Stimulated activated CD4-positive, alpha-beta T cell treated with anti-CD3 and anti-CD28 coated beads, Interleukin-15, amount 100 ng/mL, for 24 hours (primary cell): ENCODE results near the gene APRT.
"Not testable (repeated sequence)": the region's sequence is repeated elsewhere in the genome, so short reads cannot be mapped to it uniquely, and the experiment has no call there.

Experiments used
- DNase-seq: peaks from one replicate; pipeline ENCODE4 v3.0.0-alpha.2; 2020

The APRT gene

DNA sequence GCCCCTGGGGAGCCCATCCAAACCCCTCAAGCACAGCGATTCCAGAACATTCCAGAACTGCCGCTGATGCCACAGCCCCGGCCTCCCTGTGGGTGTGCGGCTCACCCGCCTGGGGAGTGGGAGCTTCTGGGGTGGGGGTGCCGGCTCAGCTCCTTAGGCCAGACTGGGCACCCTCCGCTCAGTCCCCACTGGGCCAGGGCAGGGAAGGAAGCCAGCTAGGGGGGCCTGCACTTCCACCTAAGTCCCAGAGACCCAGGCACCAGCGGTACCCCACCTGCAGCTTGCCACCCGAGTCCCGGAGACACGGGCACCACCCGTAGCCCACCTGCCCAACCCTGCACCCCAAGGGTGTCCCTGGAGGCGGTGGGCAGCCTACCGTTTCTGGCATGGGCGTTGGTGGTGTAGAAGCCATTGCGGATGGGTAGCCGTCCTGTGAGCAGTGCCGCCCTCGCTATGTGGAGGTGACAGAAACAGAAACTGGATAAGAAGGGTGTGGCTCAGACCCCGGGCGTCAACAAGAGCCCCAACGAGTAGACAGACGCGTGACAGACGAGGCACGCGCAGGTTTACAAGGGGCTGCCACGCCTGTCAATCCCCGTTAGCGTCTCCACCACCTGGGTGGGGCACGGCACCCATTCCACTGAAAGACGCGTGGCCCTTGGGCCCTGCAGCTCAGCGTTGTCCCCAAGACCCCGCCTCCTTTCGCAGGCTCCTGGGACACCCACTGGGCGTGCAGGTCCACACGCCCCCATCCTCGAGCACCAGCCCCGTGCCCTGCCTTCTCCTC, 30.0 kb upstream of the APRT start:
- DNase-seq: no peak

DNA sequence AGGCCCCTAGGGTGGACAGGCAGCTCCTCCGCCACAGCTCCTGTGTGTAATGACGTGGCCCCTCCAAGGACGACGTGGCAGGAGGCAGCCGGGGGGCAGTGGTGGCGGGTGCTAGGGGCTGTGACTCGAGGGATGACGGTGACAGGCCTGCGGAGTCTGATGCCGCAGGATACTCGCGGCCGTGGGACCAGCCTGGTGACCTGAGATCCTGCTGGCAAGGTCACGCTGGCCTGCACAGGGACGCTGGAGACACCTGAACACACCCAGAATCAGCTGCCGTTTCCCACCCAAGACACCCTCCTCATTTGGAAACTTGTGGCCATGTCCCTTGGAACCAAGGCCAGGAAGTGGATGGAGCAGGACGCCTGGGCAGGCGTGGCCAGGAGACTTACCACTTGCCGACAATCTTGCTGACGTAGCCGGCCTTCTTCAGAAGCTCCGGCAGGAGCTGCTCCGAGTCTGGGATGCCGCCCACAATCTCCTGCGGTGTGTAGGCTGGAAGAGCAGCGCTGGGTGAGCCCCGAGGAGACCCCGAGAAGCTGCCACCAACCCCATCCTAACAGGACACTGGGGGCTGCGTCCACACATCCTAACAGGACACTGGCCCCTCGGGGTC, 29.0 kb upstream of the APRT start:
- DNase-seq: no peak

DNA sequence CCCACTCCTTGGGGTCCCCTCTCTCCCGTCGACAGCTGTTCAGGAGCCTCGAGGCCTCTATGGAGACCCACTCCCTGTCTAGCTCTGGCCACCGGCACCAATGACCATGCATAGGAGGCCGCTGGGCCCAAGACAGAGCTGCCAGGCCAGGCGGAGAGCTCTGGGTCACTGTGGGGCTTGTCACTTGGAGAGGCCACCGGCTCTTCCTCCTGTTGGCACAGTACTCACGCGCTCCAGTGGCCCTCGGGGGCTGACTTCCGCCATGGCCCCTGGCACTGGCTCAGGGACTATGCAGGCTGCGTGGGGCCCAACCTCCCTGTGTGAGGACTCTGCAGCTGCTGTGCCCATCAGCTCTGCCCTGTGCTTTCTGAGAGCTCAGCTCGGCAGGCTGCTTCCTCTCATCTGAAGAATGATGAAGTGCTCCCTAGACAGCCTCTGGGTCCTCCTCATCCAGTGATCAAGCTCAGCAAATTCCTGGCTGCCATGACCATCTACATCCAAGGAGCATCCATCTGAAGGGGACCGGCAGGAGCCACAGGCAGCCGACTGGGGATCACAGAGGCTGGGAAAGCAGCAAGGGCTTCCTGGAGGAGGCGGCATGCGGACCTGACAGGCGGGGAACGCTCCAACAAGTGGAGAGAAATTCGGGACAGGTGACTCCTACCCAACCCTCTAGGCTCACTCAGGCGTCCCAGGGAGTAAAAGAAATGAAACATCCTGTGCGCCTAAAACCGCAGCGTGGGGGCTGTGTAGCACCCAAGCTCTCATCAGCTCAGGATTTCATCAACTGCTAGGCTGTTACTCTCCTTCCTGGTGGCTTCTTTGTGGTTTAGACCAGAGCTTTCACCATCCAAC, 28.2 kb upstream of the APRT start:
- DNase-seq: no peak

DNA sequence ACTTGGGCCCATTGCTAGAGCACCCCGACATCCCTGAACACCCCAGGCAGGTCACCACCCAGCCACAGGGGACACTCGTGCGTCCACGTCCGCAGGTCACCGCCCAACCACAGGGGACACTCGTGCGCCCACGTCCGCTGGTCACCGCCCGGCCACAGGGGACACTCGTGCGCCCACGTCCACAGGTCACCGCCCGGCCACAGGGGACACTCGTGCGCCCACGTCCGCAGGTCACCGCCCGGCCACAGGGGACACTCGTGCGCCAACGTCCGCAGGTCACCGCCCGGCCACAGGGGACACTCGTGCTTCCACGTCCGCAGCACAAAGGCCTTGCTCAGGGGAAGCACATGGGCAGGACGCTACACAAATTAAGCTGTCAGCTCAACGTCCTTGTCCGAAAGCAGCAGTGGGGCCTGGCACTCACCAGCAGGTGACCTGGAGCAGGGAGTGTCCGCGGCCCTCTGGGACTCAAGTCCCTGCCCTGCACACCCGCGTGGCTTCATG, 27.4 kb upstream of the APRT start:
- no peak for DNase-seq

DNA sequence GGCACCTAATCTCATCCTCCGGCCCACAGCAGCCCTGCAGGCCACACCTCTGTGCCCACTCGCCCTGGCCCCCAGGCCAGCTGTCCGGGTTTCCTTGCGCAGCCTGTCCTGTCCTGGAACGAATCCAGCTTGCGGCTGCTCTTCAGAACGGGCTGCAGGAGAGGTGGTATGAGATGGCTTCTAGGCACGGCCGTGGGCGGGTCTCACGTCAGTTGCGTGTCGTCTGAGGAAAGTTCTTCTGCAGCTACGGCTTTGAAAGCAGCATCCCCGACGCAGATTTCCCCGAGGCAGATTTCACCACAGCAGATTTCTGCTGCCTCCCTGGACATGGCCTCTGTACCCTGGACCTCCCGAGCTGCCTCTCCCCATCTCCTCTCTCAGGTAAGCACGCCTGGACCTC, 26.8 kb upstream of the APRT start:
- no peak for DNase-seq

DNA sequence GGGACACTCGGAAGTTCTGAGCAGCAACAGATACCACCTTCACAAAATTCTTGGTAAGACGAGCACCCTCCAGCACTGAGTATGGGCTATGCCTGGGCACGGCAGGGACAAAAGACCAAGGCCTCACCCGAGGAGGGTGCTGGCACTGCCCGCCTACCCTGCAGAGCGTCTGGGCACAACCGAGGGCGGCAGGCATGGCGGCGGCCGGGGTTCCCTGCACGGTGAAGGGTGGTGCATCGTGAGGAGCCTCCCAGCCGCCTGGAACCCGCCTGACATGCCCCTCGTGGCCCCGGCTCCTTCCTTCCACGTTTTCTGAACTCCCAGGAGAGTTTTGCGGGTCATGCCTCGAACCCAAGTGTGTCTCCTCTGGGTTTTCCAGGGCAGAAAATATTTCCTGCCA, 26.1 kb upstream of the APRT start:
- no peak for DNase-seq

DNA sequence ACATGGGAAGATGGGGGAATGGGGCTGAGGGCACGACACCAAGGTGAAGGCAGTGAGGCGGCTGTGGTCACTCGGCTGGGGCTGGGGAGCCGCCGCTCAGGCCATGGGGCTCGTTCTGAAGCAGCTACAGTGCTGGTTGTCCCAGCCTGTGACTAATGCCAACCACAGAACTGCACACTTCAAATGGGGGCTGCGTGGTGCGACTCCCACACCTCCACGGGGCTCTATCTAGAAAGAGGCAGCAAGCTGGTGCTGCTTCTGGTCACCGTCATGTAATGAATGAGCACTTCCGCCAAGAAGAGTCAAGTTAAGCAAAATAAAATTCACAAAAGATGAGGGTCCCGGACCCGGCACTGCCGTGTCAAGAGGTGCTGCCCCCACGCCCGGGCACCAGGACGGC, 25.1 kb upstream of the APRT start:
- DNase-seq: no peak

DNA sequence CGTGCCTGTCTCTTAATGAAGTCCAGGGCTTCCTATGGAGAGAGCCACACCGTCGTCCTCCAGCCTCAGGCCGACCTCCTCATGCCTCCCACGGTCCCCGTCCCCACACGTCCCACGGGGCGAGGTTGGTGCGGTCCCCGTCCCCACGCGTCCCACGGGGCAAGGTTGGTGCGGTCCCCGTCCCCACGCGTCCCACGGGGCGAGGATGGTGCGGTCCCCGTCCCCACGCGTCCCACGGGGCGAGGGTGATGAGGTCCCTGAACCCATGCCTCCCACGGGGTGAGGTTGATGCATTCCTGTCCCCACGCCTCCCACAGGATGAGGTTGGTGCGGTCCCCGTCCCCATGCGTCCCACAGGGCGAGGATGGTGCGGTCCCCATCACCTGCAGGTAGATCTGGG, 24.1 kb upstream of the APRT start:
- no peak for DNase-seq

DNA sequence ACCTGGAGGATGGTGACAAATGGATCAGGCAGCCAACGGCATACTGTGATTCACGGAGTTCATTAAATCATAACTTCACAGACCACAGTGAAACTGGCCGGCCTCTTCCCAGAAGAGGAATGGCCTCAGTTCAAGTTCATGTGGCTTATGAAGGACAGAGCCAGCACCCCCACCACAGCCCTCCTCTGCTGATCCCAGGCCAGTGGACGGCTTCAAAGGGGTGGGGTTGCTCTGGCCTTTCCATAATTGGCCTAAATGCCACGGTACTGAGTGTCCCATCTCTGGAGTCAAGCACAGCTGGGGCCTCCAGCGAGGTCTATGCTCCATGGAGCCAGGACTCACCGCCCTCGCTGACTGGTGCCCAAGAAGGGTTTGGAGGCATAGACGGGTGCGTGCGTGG, 23.7 kb upstream of the APRT start:
- DNase-seq: no peak

DNA sequence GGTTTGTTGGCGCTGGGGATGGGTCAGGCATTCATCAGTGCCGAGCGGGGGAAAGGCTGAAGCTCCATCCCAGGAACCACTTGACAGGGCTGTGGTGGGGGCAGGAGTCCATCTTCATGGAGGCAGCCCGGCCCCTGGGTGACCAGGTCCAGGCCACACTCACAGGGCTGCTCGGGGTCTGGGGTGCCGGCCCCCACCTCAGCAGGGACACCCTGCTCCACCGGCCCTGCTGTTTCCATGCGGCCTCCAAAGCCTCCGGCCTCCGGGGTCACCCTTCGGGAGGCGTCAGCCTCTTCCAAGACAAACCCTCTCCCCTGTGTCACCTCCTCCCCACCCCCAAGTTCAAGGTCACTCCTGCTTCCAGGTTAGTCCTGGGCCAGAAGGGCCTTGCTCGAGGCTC, 22.9 kb upstream of the APRT start:
- no peak for DNase-seq

DNA sequence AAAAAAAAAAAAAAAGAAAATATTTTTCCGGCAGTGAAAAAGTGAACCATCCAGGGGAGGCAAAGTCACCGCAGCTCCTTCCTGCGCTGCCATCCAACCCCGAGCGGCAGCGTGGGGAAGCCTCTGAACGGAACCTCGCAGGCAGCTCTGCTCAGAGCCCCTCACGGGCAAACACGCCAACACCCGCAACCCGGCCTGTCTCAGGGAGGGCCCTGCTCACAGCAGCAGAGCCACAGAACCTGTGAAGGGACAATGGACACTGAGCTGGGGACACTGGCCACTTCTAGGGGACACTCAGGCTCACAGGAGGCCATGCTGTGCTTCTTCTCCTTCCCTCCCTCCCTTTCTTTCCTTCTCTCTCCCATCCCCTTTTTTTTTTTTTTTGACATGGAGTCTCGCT, 21.4 kb upstream of the APRT start:
- DNase-seq: no peak

DNA sequence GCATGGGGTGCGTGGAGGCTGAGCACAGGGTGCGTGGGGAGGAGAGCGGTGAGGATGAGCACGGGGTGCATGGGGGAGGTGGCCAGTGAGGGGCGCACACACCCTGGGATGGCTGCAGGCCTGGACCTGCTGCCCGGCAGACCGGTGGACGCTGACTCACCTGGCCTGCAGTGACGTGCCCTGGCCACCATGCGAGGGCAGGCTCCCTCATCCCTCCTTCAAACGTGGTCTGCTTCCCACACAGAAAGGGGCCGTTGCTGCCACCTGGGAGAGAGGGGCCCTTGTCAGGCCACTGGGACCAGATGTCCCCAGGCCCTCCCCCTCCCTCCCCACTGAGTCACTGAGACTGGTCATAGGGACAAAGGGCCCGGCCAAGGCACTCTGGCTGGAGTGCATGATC, 20.1 kb upstream of the APRT start:
- no peak for DNase-seq

DNA sequence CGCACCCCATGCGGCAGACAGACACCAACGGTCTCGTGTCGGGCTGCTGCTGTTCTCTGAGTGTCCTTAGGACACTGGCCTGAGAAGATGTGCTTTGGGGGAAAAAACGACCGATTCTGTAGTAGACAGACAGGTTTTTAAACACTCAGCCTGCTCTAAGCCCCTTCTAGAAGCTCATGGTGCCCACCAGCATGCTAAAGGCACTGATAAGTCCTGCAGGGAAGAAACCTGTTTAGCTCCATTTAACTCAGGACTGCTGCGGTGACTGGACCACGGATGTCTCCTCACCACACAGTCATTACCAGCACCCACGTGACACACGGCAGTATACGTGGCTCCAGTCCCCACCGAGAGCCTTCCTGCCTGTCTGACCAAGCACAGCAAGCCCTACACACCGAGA, 19.1 kb upstream of the APRT start:
- no peak for DNase-seq

DNA sequence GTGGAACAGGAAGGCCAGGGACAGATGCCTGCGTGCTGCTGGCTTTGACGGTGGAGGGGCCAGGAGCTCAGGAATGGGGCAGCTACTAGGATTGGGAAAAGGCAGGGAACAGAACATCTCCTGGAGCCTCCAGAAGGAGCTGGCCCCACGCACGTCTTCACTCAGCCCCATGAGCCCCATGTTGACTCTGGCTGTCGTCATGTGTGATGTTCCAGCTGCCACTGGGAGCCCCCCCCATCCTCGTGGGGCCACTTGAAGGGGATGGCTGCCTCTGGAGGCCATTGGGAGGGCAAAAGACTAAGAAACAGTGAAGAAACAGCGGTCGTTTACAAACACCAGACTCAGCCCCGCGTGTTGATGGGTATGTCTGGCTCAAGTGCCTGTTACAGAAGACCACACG, 18.5 kb upstream of the APRT start:
- no peak for DNase-seq

DNA sequence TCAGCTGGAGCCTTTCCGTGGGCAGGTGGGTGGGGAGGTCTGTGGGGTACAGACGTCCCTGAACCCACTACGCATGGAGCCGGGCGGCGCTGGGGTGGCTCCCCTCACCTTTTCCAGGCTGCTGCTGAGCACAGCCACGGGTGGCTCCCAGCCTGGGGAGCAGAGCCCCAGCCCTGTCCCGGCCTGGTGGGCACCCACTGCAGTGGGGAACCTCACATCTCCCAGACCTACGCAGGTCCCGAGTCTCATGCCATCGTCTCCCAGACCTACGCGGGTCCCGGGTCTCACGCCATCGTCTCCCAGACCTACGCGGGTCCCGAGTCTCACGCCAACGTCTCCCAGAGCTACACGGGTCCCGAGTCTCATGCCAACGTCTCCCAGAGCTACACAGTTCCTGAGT, 17.0 kb upstream of the APRT start:
- DNase-seq: no peak

DNA sequence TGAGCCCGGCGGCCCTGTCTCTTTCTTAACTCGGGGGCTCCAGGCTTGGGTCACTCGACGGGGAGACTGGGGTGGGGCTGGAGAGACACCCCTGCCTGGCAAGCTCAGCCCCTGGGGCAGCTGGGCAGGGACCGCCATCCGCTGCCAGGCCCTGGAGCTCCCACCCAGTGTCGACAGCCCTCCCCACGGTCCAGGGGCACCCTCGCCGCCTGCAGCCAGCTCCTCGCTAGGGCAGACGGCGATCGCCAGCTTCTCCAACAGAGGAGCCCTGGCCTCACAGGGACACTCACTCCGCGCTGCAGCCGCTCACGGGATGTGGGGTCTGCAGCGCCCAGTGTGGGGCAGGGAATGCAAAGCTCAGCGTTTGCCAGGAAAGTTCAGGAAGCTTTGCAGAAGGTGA, 16.0 kb upstream of the APRT start:
- DNase-seq: no peak

DNA sequence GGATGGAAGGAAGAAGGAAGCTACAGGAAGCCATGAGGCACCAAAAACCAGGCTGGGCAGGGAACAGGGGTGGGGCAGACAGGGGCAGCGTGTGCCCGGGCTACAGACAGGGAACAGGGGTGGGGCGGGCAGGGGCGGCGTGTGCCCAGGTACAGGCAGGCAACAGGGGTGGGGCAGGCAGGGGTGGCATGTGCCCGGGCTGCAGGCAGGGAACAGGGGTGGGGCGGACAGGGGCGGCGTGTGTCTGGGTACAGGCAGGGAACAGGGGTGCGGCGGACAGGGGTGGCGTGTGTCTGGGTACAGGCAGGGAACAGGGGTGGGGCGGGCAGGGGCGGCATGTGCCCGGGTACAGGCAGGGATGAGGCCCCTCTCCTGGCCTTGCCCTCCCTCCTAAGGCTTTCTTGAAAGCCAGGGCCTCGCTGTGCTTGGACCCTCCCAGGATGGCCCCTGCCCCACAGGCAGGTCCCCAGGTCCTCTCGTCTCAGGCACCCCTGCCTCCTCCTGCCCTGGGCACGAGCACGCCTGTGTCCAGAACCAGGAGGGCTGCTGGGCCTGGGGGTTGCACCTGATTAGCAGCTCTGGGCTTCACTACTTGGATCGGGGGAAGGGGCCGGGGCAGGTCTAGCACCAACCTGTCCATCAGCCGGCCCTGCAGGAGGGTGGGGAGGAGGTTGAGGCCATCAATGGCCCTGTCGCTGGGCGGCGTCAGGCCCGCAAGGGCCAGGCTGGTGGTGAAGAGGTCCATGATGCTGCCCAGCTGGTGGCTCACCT, 14.5 kb upstream of the APRT start:
- DNase-seq: no peak

DNA sequence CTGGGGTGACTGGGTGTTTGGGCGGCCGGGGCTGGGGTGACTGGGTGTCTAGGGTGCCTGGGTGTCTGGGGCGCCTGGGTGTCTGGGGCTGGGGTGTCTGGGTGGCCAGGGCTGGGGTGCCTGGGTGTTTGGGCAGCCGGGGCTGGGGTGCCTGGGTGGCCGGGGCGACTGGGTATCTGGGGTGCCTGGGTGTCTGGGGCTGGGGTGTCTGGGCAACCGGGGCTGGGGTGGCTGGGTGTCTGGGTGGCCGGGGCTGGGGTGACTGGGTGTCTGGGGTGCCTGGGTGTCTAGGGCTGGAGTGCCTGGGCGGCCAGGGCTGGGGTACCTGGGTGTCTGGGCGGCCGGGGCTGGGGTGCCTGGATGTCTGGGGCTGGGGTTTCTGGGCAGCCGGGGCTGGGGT, 13.4 kb upstream of the APRT start:
- DNase-seq: no peak

DNA sequence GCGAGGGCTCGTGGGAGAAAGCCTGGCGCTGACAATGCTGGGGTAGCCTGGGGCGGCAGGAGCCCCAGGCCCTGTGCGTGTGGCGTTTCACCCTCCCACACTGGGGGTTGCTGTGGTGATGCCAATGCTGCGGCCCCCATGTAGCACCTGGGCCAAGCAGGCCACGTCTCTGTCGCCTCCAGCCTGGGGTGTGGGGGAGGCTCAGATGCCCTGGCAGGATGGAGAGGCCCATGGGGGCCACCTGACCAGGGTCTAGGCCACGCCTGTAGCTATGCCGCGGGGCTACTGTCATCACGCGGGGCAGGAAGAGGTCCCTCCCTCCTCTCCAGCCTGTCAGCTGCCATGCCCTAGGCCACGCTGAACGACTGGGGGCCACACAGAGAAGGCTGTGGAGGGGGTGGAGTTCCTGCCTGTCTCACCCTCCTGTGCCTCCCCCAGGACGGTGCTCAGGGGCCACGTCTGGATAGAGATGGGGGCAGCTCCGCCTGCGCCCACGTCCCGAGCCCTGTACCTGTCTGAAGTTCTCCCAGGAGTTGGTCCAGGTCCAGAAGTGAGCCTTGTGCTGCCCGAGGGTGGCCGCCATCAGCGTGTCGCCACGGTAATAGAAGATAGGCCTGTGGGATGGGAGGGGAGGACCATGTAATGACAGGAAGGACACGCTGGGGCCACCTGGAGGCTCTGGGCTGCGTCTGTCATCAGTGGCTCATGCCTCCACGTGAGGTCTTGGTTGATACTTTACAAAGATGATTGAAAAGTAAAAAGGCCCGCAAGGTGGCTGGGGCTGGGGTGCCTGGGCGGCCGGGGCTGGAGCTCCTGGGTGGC, 12.7 kb upstream of the APRT start:
- DNase-seq: no peak

DNA sequence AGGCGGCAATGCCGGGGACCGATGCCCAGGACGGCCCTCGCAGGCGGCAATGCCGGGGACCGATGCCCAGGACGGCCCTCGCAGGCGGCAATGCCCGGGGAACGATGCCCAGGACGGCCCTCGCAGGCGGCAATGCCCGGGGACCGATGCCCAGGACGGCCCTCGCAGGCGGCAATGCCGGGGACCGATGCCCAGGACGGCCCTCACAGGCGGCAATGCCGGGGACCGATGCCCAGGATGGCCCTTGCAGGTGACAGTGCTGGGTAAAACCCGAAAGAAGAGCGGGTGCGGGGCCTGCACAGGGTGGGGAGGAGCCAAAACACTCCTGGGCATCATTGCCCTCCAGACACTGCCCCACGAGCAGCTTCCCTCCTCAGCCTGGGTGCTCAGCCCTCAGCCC, 11.9 kb upstream of the APRT start:
- not testable (repeated sequence) for DNase-seq

DNA sequence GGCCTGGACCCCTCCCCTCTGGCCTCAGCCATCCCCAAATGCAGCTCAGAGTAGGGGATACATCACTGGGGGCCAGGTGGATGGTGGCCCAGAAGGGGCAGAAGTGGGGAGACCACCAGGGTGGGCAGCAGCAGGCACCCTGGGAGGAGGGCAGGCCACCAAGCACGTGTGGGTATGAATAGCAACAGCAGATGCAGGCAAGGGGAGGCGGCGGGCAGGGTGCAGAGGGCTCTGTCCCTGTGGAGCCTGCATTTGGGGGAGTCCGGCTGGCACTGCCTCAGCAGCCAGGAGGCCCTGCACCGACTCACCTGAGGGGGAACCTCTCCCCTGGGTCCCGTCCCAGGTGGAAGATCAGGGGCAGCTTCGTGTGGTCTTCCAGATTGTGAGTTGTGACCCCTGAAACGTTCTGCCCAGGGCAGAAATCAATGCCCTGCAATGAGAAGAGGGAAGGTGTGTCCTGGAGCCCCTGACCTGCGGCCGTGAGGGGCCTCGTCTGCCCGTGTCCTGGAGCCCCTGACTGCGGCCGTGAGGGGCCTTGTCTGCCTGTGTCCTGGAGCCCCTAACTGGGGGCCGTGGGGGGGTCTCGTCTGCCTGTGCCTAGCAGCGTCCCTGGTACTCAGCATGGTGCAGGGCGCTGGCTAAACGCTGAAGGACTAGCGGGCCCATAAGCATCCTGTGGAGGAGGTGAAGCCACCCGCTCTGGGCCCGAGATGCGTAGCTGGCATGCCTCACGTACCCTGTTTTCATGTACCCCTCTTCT, 10.7 kb upstream of the APRT start:
- no peak for DNase-seq
